Heart right ventricle (tissue), 16 donors: ENCODE results near the gene NAA35. TPM values are rescaled to one million over a fixed set of nuclear protein-coding genes. Genes with fewer than 3 reads are reported as not detected.

ENCODE experiments used
- ATAC-seq, 8 donors: fragments of 200-7000 bp; cut with Tn5 transposase; one replicate each; pipeline ENCODE4 v1.9.1; 2020; ENCODE audit warnings: mild to moderate bottlenecking in 8 of 8, moderate library complexity in 8 of 8, moderate number of reproducible peaks in 1 of 8
- DNase-seq, 2 donors: peaks; one replicate each; pipeline ENCODE4 v3.0.0-alpha.2; 2020
- H3K27ac ChIP-seq, 10 donors: fragments of 200-600 bp; sonication (generic) in 2 of 10; one replicate each; pipeline versions ENCODE4 v1.5.0 to v1.8.0; 2020 to 2022; ENCODE audit warnings: mild to moderate bottlenecking in 3 of 10
- H3K27me3 ChIP-seq, 7 donors: fragments of 200-600 bp; one replicate each; pipeline ENCODE4 v1.8.0; 2021 to 2022; ENCODE audit warnings: mild to moderate bottlenecking in 2 of 7
- H3K36me3 ChIP-seq, 9 donors: fragments of 200-600 bp; sonication (generic) in 1 of 9; one replicate each; pipeline versions ENCODE4 v1.5.0 to v1.8.0; 2020 to 2022; ENCODE audit warnings: mild to moderate bottlenecking in 2 of 9
- H3K4me1 ChIP-seq, 9 donors: fragments of 200-600 bp; sonication (generic) in 1 of 9; one replicate each; pipeline versions ENCODE4 v1.5.0 to v1.8.0; 2020 to 2022; ENCODE audit warnings: mild to moderate bottlenecking in 4 of 9
- H3K4me3 ChIP-seq, 10 donors: fragments of 200-600 bp; sonication (generic) in 2 of 10; one replicate each; pipeline versions ENCODE4 v1.5.0 to v1.8.0; 2020 to 2022; ENCODE audit warnings: mild to moderate bottlenecking in 7 of 10, moderate library complexity in 2 of 10
- H3K9me3 ChIP-seq, 11 donors: fragments of 200-600 bp in 10 of 11; sonication (generic) in 2 of 11; one replicate each; pipeline versions ENCODE4 v1.5.0 to v1.8.0; 2013 to 2022; ENCODE audit warnings: mild to moderate bottlenecking in 2 of 11, control low read depth in 1 of 11, moderate library complexity in 1 of 11
- CTCF ChIP-seq, 9 donors: fragments of 200-600 bp; sonication (generic) in 2 of 9; IDR thresholded peaks; one replicate each; pipeline versions ENCODE4 v1.5.0 to v1.8.0; 2021 to 2022; ENCODE audit warnings: antibody characterized with exemption in 9 of 9, mild to moderate bottlenecking in 5 of 9, moderate library complexity in 1 of 9
- WGBS, 2 donors: extraction: QIAGEN DNeasy Blood & Tissue Kit; methylation state at CpG; one replicate each; pipeline ENCODE4 v1.1.7; 2013; ENCODE audit warnings: inconsistent platforms in 1 of 2; 5-methylcytosine and 5-hydroxymethylcytosine counted together
- intact Hi-C, 10 donors: fragments of 100-400 bp; cut with DNase I; formaldehyde crosslinking; loops; one replicate each; pipeline versions ENCODE4 v1.11.1 to v1.14.2; 2022
- polyA plus RNA-seq, 2 donors: library from polyadenylated mRNA; stranded (reverse); fragments of 200-250 nt; gene quantifications; one replicate each; pipeline ENCODE4 v1.2.3, GENCODE V29; 2013
- total RNA-seq, 10 donors: library from RNA; stranded (reverse); fragmentation: NEBNext Ultra II Directional in 3 of 10; extraction: Animal tissue kit (Norgen Biotek cat#: 25700) in 3 of 10; gene quantifications; one replicate each; pipeline versions ENCODE4 v1.2.1 to v1.2.4, GENCODE V29; 2021 to 2023
- donor health status: Arrhythmogenic right ventricular cardiomyopathy.
- donor health status: ischemic (EF 13 %, LVEDD 7.1; RV severe dilation, severe dysfunction).
- donor health status: healthy with polysubstance abuse.
- donor health status: DM: no; HTN: yes; CAD: no.
- donor health status: DM: no; HTN: no; CAD: no.
- donor health status: ischemic (EF 25% LVEDD 6.9; RV normal size, moderate dysfunction).
- donor health status: ischemic (EF 25% LVEDD 5.7; RV mildly dilated, moderate dysfunction).
- donor health status: healthy.
- donor health status: DM: yes; HTN: yes; CAD: no.
- donor health status: Ischemic cardiomyopathy.
- donor health status: ischemic (EF 35%, LVEDD 5.7; RV mildly dilated, moderate dysfunction).
- donor health status: nonischemic (EF 11% LVEDD 7.7; RV severe dilation, severe dysfunction).
- donor health status: DM: yes; HTN: yes; CAD: no.
- donor health status: PGD.
- donor health status: ischemic (EF 29% LVEDD 5.4; RV normal size, mild dysfunction).
- donor health status: nonischemic (EF 23%, LVEDD 6.1; RV moderate dilation, normal function).

The NAA35 gene
- total and polyA plus RNA-seq, 12 donors = 3.8 to 21.2 (median 17.7) TPM

- Histone ChIP-seq H3K27ac (no peak overlapping the region), H3K36me3 (peaks cover 0 to 65% (median 16%) of the 10 kb centered on the region in 9 donors), H3K27me3 (no peaks in the 10 kb centered on the region), H3K4me3 (no peak overlapping the region), H3K9me3 (no peaks in the 10 kb centered on the region), H3K4me1 (no peaks in the 10 kb centered on the region)
- intact Hi-C loops = no loop called here
- 89 to 91% methylated on average over 2 of the region's 2 CpGs for WGBS, 2 donors
- TF ChIP-seq CTCF (IDR thresholded peaks at IDR 0.05) = no peak
- DNase-seq (no peak), ATAC-seq (no peak)
Observed at GRCh38 chr9:85994191-85994590, 53.2 kb downstream of the NAA35 start.

- no peak for ATAC-seq
- Histone ChIP-seq H3K4me1 (no peaks in the 10 kb centered on the region), H3K27me3 (no peaks in the 10 kb centered on the region), H3K36me3 (peaks cover 0 to 74% (median 16%) of the 10 kb centered on the region in 9 donors), H3K4me3 (no peak overlapping the region), H3K27ac (no peak overlapping the region), H3K9me3 (no peaks in the 10 kb centered on the region)
- intact Hi-C loops = no loop called here
- TF ChIP-seq CTCF (IDR thresholded peaks at IDR 0.05) = no peak
- no peak for DNase-seq
Observed at GRCh38 chr9:85995097-85995496, 54.2 kb downstream of the NAA35 start.

GRCh38 chr9:85995599-85995998 is 54.7 kb downstream of the NAA35 start:
- ATAC-seq (no peak), DNase-seq (no peak)
- H3K4me1 ChIP-seq = no peaks in the 10 kb centered on the region
- H3K4me3 ChIP-seq = no peak overlapping the region
- no peaks in the 10 kb centered on the region for H3K9me3 ChIP-seq
- no peak for TF ChIP-seq CTCF (IDR thresholded peaks at IDR 0.05)
- no peaks in the 10 kb centered on the region for H3K27me3 ChIP-seq
- H3K27ac ChIP-seq = no peak overlapping the region
- WGBS, 2 donors = 95 to 97% methylated on average over 1 of the region's 1 CpG
- intact Hi-C loops = no loop called here
- H3K36me3 ChIP-seq = peaks cover 0 to 79% (median 16%) of the 10 kb centered on the region in 9 donors

GRCh38 chr9:86005253-86005775 is 64.4 kb downstream of the NAA35 start:
- whole genome bisulfite sequencing, 2 donors = 95 to 100% methylated on average over 1 of the region's 1 CpG
- intact Hi-C loops = loop anchor here in 1 of 10 donors (10.0 kb wide), 1 partner anchor 151 kb away; no protein-coding TSS in a partner anchor

More at GRCh38 chr9:86005253-86005775, 64.4 kb downstream of the NAA35 start:
- DNase-seq (no peak), ATAC-seq (no peak)
- H3K27me3 ChIP-seq = no peaks in the 10 kb centered on the region
- H3K36me3 ChIP-seq = peaks cover 0 to 94% (median 40%) of the 10 kb centered on the region in 9 donors
- no peak overlapping the region for H3K27ac ChIP-seq
- H3K4me1 ChIP-seq = no peaks in the 10 kb centered on the region
- TF ChIP-seq CTCF (IDR thresholded peaks at IDR 0.05) = no peak
- peaks cover 0 to 16% (median 4%) of the 10 kb centered on the region in 11 donors for H3K9me3 ChIP-seq
- no peak overlapping the region for H3K4me3 ChIP-seq
